KMS-11 (cell line): ENCODE measurements around the gene ELP1.

Experiments used
- H2AFZ ChIP-seq: fragments of 200-600 bp; sonication (generic); 2 replicates; pipeline ENCODE4 v1.6.1; 2016; ENCODE audit warnings: antibody characterized with exemption, mixed run types, low read depth
- H3K27ac ChIP-seq: fragments of 200-600 bp; sonication (generic); 2 replicates; pipeline ENCODE4 v1.6.1; 2016; ENCODE audit warnings: mild to moderate bottlenecking, mixed run types
- H3K27me3 ChIP-seq: fragments of 200-600 bp; sonication (generic); 2 replicates; pipeline ENCODE4 v1.6.1; 2017; ENCODE audit warnings: mild to moderate bottlenecking, low read depth, mixed run types, moderate library complexity; ENCODE audit not compliant: insufficient read depth
- H3K36me3 ChIP-seq: fragments of 200-600 bp; sonication (generic); 2 replicates; pipeline ENCODE4 v1.6.1; 2017; ENCODE audit warnings: mild to moderate bottlenecking, mixed run types; ENCODE audit not compliant: insufficient read depth
- H3K4me1 ChIP-seq: fragments of 200-600 bp; sonication (generic); 2 replicates; pipeline ENCODE4 v1.6.1; 2016; ENCODE audit warnings: mild to moderate bottlenecking, low read depth, mixed run types; ENCODE audit not compliant: poor library complexity, severe bottlenecking
- H3K4me2 ChIP-seq: fragments of 200-600 bp; sonication (generic); 2 replicates; pipeline ENCODE4 v1.7.0; 2016; ENCODE audit warnings: mild to moderate bottlenecking, mixed run types
- H3K4me3 ChIP-seq: fragments of 200-600 bp; sonication (generic); IDR thresholded peaks from 2 replicates; pipeline ENCODE4 v1.6.1; 2017; ENCODE audit warnings: low read depth, low read length, mixed read lengths; ENCODE audit not compliant: insufficient read depth
- H3K79me2 ChIP-seq: fragments of 200-600 bp; sonication (generic); 2 replicates; pipeline ENCODE4 v1.6.1; 2016; ENCODE audit warnings: low read depth, mixed run types; ENCODE audit not compliant: insufficient read depth
- H3K9ac ChIP-seq: fragments of 200-600 bp; sonication (generic); 2 replicates; pipeline ENCODE4 v1.6.1; 2016; ENCODE audit warnings: mild to moderate bottlenecking, mixed run types
- H4K20me1 ChIP-seq: fragments of 200-600 bp; sonication (generic); 2 replicates; pipeline ENCODE4 v1.6.1; 2016; ENCODE audit warnings: mild to moderate bottlenecking, mixed run types; ENCODE audit not compliant: insufficient read depth
- CTCF ChIP-seq: fragments of 200-600 bp; sonication (generic); conservative IDR thresholded peaks from 2 replicates; pipeline ENCODE4 v1.6.1; 2017; ENCODE audit warnings: low read depth, mild to moderate bottlenecking, antibody characterized with exemption, low read length, moderate library complexity, mixed read lengths

ELP1 gene

GRCh38 chr9:108961151-108961550, 27.2 kb upstream of the ELP1 start:
- Histone ChIP-seq H3K4me2 (no peak overlapping the region), H3K27me3 (no peaks in the 10 kb centered on the region), H4K20me1 (no peaks in the 10 kb centered on the region), H3K79me2 (no peaks in the 10 kb centered on the region), H3K4me3 (no peak overlapping the region), H3K4me1 (no peaks in the 10 kb centered on the region), H2AFZ (no peak overlapping the region), H3K27ac (no peak overlapping the region), H3K9ac (no peak overlapping the region), H3K36me3 (no peaks in the 10 kb centered on the region; the same call in 1 of the 2 replicates)
- no peak for TF ChIP-seq CTCF

- no peak overlapping the region for H3K4me3 ChIP-seq
- TF ChIP-seq CTCF, result no peak
- H2AFZ ChIP-seq, result no peak overlapping the region
- H3K36me3 ChIP-seq, result no peaks in the 10 kb centered on the region; the same call in 1 of the 2 replicates
- no peaks in the 10 kb centered on the region for H3K79me2 ChIP-seq
- H4K20me1 ChIP-seq, result no peaks in the 10 kb centered on the region
- no peaks in the 10 kb centered on the region for H3K4me1 ChIP-seq
- no peak overlapping the region for H3K27ac ChIP-seq
- H3K4me2 ChIP-seq, result no peak overlapping the region
- no peak overlapping the region for H3K9ac ChIP-seq
- H3K27me3 ChIP-seq, result no peaks in the 10 kb centered on the region
These were observed 26.4 kb upstream of the ELP1 start for GRCh38 chr9:108960331-108960730.

- Histone ChIP-seq H3K4me3 (no peak overlapping the region), H3K4me2 (no peak overlapping the region), H3K36me3 (no peaks in the 10 kb centered on the region), H3K27ac (no peak overlapping the region), H3K9ac (no peak overlapping the region), H4K20me1 (no peaks in the 10 kb centered on the region), H3K27me3 (no peaks in the 10 kb centered on the region), H3K4me1 (peaks cover 5% of the 10 kb centered on the region), H2AFZ (no peak overlapping the region), H3K79me2 (no peaks in the 10 kb centered on the region)
- no peak for TF ChIP-seq CTCF
These were observed 22.7 kb upstream of the ELP1 start for GRCh38 chr9:108956631-108957026.

GRCh38 chr9:108956022-108956630, 22.2 kb upstream of the ELP1 start:
- H3K4me3 ChIP-seq, result no peak overlapping the region
- no peak overlapping the region for H3K4me2 ChIP-seq

More at GRCh38 chr9:108956022-108956630, 22.2 kb upstream of the ELP1 start:
- Histone ChIP-seq H2AFZ (no peak overlapping the region), H3K79me2 (no peaks in the 10 kb centered on the region), H3K9ac (no peak overlapping the region), H4K20me1 (no peaks in the 10 kb centered on the region), H3K36me3 (no peaks in the 10 kb centered on the region), H3K27ac (no peak overlapping the region), H3K27me3 (no peaks in the 10 kb centered on the region), H3K4me1 (peaks cover 5% of the 10 kb centered on the region)
- no peak for TF ChIP-seq CTCF
